HepG2 (cell line): ENCODE data around the gene KRT1. TPM values are rescaled to one million over a fixed set of nuclear protein-coding genes. Genes with fewer than 3 reads are reported as not detected.

Source experiments
- ATAC-seq: fragments of 200-7000 bp; cut with Tn5 transposase; 3 replicates; pipeline ENCODE4 v1.9.1; 2020; ENCODE audit warnings: mild to moderate bottlenecking, moderate library complexity
- BruUV-seq: library from RNA; stranded (reverse); fragments of 400-500 nt; replicated peaks from 2 replicates; lab custom pipeline; 2021; lab: Mats Ljungman, UMichigan
- CTCF ChIA-PET: fragments of 300-600 bp; formaldehyde crosslinking; extraction: SDS; loops from one replicate; lab custom pipeline; 2021; ENCODE audit warnings: low total read pairs, inconsistent platforms, low intra/inter-chr PET ratio; lab: Yijun Ruan, JAX
- POLR2A ChIA-PET: fragments of 350-600 bp; sonication (Branson Sonifier 250); formaldehyde crosslinking; loops from one replicate; lab custom pipeline; 2020; ENCODE audit warnings: antibody characterized with exemption, inconsistent platforms; lab: Yijun Ruan, JAX
- DNase-seq: peaks from one replicate; pipeline ENCODE4 v3.0.0-alpha.2; 2015; ENCODE audit warnings: low spot score
- FAIRE-seq: peaks from 3 replicates; lab custom pipeline; 2011; peaks lifted over from hg19 to GRCh38; lab: Jason Lieb, UNC
- H2AFZ ChIP-seq: one replicate; pipeline ENCODE4 v1.6.1; 2011; ENCODE audit warnings: low read length, inconsistent platforms
- H3K27ac ChIP-seq: fragments of 300-600 bp; 3 replicates; pipeline ENCODE4 v1.8.0; 2011; ENCODE audit warnings: mixed run types, mild to moderate bottlenecking, mixed read lengths, low read length, inconsistent platforms; ENCODE audit not compliant: insufficient read depth; ENCODE audit errors: extremely low read length
- H3K27me3 ChIP-seq, 2 experiments: fragments of 200-600 bp in 1 of 2; 2 replicates in 1 of 2; 3 replicates in 1 of 2; pipeline versions ENCODE4 v1.6.0 to v1.8.0; 2011; ENCODE audit warnings: low read length in 2 of 2, mild to moderate bottlenecking in 2 of 2, moderate library complexity in 2 of 2, inconsistent platforms in 1 of 2; ENCODE audit not compliant: insufficient read depth in 2 of 2, control insufficient read depth in 1 of 2
- H3K36me3 ChIP-seq, 2 experiments: fragments of 200-600 bp in 1 of 2; replicated peaks in 1 of 2; 2 replicates in 1 of 2; 3 replicates in 1 of 2; pipeline versions ENCODE4 v1.5.1 to v1.8.0; 2011; ENCODE audit warnings: low read length in 2 of 2, inconsistent platforms in 1 of 2; ENCODE audit not compliant: insufficient read depth in 2 of 2, control insufficient read depth in 1 of 2
- H3K4me1 ChIP-seq: 2 replicates; pipeline ENCODE4 v1.5.1; 2012; ENCODE audit warnings: low read length, inconsistent platforms; ENCODE audit not compliant: insufficient read depth
- H3K4me2 ChIP-seq: 2 replicates; pipeline ENCODE4 v1.6.0; 2011; ENCODE audit warnings: low read depth, low read length, inconsistent platforms
- H3K4me3 ChIP-seq, 3 experiments: fragments of 200-600 bp in 1 of 3; sonication (generic), shearing (Covaris generic) in 1 of 3; replicated peaks in 1 of 3; 2 replicates each; pipeline ENCODE4 v1.5.1; 2011 to 2016; ENCODE audit warnings: low read length in 3 of 3, inconsistent platforms in 2 of 3, low read depth in 2 of 3, mild to moderate bottlenecking in 2 of 3, control low read depth in 1 of 3, mixed read lengths in 1 of 3; ENCODE audit not compliant: insufficient read depth in 1 of 3
- H3K79me2 ChIP-seq: one replicate; pipeline ENCODE4 v1.6.1; 2011; ENCODE audit warnings: low read length, inconsistent platforms; ENCODE audit not compliant: insufficient read depth
- H3K9ac ChIP-seq: 2 replicates; pipeline ENCODE4 v1.6.0; 2011; ENCODE audit warnings: mild to moderate bottlenecking, low read depth, low read length, inconsistent platforms; ENCODE audit not compliant: insufficient read depth
- H3K9me3 ChIP-seq: 2 replicates; pipeline ENCODE4 v1.5.1; 2012; ENCODE audit warnings: mild to moderate bottlenecking, low read length
- H4K20me1 ChIP-seq: 2 replicates; pipeline ENCODE4 v1.6.0; 2011; ENCODE audit warnings: inconsistent platforms, mild to moderate bottlenecking, low read length, moderate library complexity; ENCODE audit not compliant: insufficient read depth
- MAFG ChIP-seq: sonication (generic); formaldehyde crosslinking; IDR thresholded peaks from 2 replicates; pipeline ENCODE4 v1.5.1; 2020; ENCODE audit warnings: mild to moderate bottlenecking, missing genetic modification reagents
- SMARCE1 ChIP-seq: fragments of 450-650 bp; IDR thresholded peaks from 2 replicates; pipeline ENCODE4 v1.6.1; 2017; ENCODE audit warnings: borderline replicate concordance
- THYN1 ChIP-seq: sonication (generic); formaldehyde crosslinking; IDR thresholded peaks from 2 replicates; pipeline ENCODE4 v1.8.1; 2023; ENCODE audit warnings: low read depth, mild to moderate bottlenecking, moderate library complexity, missing genetic modification reagents, borderline replicate concordance
- YY1 ChIP-seq: IDR thresholded peaks from 2 replicates; pipeline ENCODE4 v1.6.1; 2011; ENCODE audit warnings: low read length, low read depth, moderate library complexity, mild to moderate bottlenecking; ENCODE audit not compliant: insufficient read depth, insufficient replicate concordance
- ZNF180 ChIP-seq: sonication (generic); formaldehyde crosslinking; IDR thresholded peaks from 2 replicates; pipeline ENCODE4 v1.4.0; 2020; ENCODE audit warnings: low read depth, missing genetic modification reagents, borderline replicate concordance
- ZNF776 ChIP-seq: sonication (generic); formaldehyde crosslinking; IDR thresholded peaks from 2 replicates; pipeline ENCODE4 v1.4.0; 2020; ENCODE audit warnings: mild to moderate bottlenecking, missing genetic modification reagents
- ZNF839 ChIP-seq: sonication (generic); formaldehyde crosslinking; IDR thresholded peaks from 2 replicates; pipeline ENCODE4 v1.4.0; 2020; ENCODE audit warnings: missing genetic modification reagents, mild to moderate bottlenecking, borderline replicate concordance
- WGBS: methylation state at CpG from one replicate; pipeline ENCODE4 v1.1.6; 2017; ENCODE audit warnings: low lambda C conversion rate; 5-methylcytosine and 5-hydroxymethylcytosine counted together
- in situ Hi-C: cut with HindIII; loops from 2 replicates; pipeline ENCODE4 v1.10.0; 2017; ENCODE audit warnings: low pct_unique_long_range_greater_than_20kb; ENCODE audit not compliant: extremely low pct_ligation_motif_present
- intact Hi-C: fragments of 100-400 bp; cut with micrococcal nuclease; formaldehyde crosslinking; loops from one replicate; pipeline ENCODE4 v1.10.0; 2022; ENCODE audit not compliant: unreplicated experiment
- polyA plus RNA-seq, 8 experiments: library from polyadenylated mRNA; depleted of rRNA in 3 of 8; stranded (reverse) in 7 of 8; unstranded in 1 of 8; fragments of >200 nt; fragmentation: Illumina TruSeq in 4 of 8; extraction: Trizol in 4 of 8; gene quantifications; 2 replicates each; pipeline versions ENCODE4 v1.2.1 to v1.2.3, GENCODE V29; 2011 to 2016; ENCODE audit warnings: low read depth in 4 of 8, missing spikeins in 1 of 8, mixed read lengths in 1 of 8; ENCODE audit not compliant: insufficient read depth in 1 of 8
- total RNA-seq, 5 experiments: library from RNA; depleted of rRNA; stranded (reverse); fragments of >200 nt; fragmentation: Illumina TruSeq; extraction: Trizol; gene quantifications; 2 replicates each; pipeline ENCODE4 v1.2.3, GENCODE V29; 2016; ENCODE audit warnings: low read depth in 1 of 5
- TF ChIP-seq, protein P1 (sequence below): sonication (generic); formaldehyde crosslinking; IDR thresholded peaks from 2 replicates; pipeline ENCODE4 v1.4.0; 2020; ENCODE audit warnings: missing genetic modification reagents, borderline replicate concordance
- TF ChIP-seq, protein P2 (sequence below): sonication (generic); formaldehyde crosslinking; IDR thresholded peaks from 2 replicates; pipeline ENCODE4 v1.8.1; 2023; ENCODE audit warnings: mild to moderate bottlenecking, moderate library complexity, missing genetic modification reagents
- TF ChIP-seq, protein P3 (sequence below): sonication (generic); formaldehyde crosslinking; IDR thresholded peaks from 2 replicates; pipeline ENCODE4 v1.8.1; 2022; ENCODE audit warnings: mild to moderate bottlenecking, missing genetic modification reagents

KRT1 gene
- total and polyA plus RNA-seq, 2 of the 13 experiments (the other 11 are each of a cell fraction or from before 2014, with no cell fraction given), result not detected

DNA sequence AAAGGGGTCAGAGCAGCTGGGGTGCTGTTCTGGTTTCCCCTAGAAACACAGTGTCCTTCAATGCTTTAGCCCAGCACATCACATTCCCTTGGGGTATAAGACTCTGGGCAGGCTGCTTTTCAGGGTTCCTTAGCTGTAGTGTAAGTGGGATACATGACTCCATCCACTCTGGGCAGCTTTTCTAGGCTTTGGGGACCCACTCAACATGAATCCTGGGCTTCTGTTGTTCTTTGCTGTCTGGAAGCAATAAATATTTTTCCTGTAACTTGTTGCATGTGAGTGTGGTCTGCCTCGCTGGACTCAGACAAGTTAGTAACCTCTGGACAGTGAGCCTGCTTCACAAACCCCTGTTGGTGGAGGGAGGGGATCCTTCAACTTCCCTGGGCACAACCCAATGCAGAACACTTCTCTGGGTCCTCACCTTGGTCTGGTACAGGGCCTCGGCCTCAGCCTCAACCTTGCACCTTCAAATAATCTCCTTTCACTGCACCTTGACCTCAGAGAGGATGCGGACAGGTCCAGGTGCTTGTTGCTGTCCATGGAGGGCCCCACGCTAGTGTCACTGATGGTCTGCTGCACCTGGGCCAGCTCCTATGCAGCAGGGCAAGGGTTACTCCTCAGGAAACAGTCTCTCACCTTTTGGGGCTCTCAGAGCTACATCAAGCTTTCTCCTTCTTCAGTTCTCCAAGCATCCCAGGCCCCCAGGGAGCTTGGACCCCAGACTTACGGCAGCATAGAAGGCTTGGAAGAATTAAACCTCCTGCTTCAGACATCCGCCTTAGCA is 48.3 kb downstream of the KRT1 start:
- WGBS, result 19% methylated on average over 5 of the region's 6 CpGs
- Histone ChIP-seq H3K4me3 (no peak overlapping the region), H3K4me1 (no peaks in the 10 kb centered on the region), H3K4me2 (no peak overlapping the region), H3K27ac (no peak overlapping the region), H3K9me3 (no peaks in the 10 kb centered on the region), H2AFZ (no peak overlapping the region), H3K27me3 (peaks cover 0 to 26% of the 10 kb centered on the region in 2 experiments; a peak in 2 of 5 replicates), H4K20me1 (no peaks in the 10 kb centered on the region), H3K9ac (no peak overlapping the region), H3K36me3 (no peaks in the 10 kb centered on the region), H3K79me2 (no peaks in the 10 kb centered on the region)
- intact Hi-C loops (no loop called here), in situ Hi-C loops (no loop called here)
- ATAC-seq (no peak), DNase-seq (no peak), FAIRE-seq (no peak)
- no peak for TF ChIP-seq MAFG (CRISPR knock-in tag)
- ChIA-PET POLR2A (no interaction called here), CTCF (no interaction called here)
- BruUV-seq, result no TSS peak

DNA sequence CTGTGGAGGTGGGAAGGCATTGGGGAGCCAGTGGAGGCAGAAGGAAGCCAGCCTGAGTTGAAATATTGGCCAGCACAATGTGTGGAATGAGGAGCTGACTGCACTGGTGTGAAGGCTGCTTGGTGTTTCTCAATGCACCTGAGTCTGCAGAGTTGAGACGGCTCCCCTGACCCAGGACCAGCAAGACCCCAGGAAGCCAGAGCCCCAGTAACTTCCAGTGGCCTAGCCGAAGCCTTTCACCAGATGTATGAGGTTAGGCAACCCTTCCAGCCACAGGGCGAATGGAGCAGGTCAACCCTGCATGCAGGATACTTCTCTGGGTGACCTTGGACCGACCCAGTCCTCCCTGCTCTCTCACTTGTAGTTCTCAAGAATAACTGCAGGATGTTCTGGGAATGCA is 48.9 kb downstream of the KRT1 start:
- H3K36me3 ChIP-seq, result no peaks in the 10 kb centered on the region
- no peaks in the 10 kb centered on the region for H4K20me1 ChIP-seq
- in situ Hi-C loops, result no loop called here
- intact Hi-C loops, result no loop called here
- POLR2A ChIA-PET, result no interaction called here
- BruUV-seq, result no TSS peak
- H3K4me2 ChIP-seq, result no peak overlapping the region
- DNase-seq (no peak), ATAC-seq (no peak), FAIRE-seq (no peak)
- CTCF ChIA-PET, result no interaction called here
- no peaks in the 10 kb centered on the region for H3K9me3 ChIP-seq
- no peak overlapping the region for H2AFZ ChIP-seq
- H3K9ac ChIP-seq, result no peak overlapping the region
- H3K27me3 ChIP-seq, result peaks cover 0 to 25% of the 10 kb centered on the region in 2 experiments; a peak in 2 of 5 replicates
- H3K79me2 ChIP-seq, result no peaks in the 10 kb centered on the region
- no peak overlapping the region for H3K27ac ChIP-seq
- H3K4me1 ChIP-seq, result no peaks in the 10 kb centered on the region
- WGBS, result 0% methylated on average over 1 of the region's 4 CpGs
- H3K4me3 ChIP-seq, result no peak overlapping the region
- TF ChIP-seq ZNF839 (no peak), THYN1 (no peak), MAFG (CRISPR knock-in tag) (no peak), YY1 (no peak), ZNF776 (CRISPR knock-in tag) (no peak), ZNF180 (no peak), SMARCE1 (no peak)
- TF ChIP-seq, protein P1, sequence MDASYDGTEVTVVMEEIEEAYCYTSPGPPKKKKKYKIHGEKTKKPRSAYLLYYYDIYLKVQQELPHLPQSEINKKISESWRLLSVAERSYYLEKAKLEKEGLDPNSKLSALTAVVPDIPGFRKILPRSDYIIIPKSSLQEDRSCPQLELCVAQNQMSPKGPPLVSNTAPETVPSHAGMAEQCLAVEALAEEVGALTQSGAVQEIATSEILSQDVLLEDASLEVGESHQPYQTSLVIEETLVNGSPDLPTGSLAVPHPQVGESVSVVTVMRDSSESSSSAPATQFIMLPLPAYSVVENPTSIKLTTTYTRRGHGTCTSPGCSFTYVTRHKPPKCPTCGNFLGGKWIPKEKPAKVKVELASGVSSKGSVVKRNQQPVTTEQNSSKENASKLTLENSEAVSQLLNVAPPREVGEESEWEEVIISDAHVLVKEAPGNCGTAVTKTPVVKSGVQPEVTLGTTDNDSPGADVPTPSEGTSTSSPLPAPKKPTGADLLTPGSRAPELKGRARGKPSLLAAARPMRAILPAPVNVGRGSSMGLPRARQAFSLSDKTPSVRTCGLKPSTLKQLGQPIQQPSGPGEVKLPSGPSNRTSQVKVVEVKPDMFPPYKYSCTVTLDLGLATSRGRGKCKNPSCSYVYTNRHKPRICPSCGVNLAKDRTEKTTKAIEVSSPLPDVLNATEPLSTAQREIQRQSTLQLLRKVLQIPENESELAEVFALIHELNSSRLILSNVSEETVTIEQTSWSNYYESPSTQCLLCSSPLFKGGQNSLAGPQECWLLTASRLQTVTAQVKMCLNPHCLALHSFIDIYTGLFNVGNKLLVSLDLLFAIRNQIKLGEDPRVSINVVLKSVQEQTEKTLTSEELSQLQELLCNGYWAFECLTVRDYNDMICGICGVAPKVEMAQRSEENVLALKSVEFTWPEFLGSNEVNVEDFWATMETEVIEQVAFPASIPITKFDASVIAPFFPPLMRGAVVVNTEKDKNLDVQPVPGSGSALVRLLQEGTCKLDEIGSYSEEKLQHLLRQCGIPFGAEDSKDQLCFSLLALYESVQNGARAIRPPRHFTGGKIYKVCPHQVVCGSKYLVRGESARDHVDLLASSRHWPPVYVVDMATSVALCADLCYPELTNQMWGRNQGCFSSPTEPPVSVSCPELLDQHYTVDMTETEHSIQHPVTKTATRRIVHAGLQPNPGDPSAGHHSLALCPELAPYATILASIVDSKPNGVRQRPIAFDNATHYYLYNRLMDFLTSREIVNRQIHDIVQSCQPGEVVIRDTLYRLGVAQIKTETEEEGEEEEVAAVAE (CRISPR knock-in tag), result no peak
- TF ChIP-seq, protein P2, sequence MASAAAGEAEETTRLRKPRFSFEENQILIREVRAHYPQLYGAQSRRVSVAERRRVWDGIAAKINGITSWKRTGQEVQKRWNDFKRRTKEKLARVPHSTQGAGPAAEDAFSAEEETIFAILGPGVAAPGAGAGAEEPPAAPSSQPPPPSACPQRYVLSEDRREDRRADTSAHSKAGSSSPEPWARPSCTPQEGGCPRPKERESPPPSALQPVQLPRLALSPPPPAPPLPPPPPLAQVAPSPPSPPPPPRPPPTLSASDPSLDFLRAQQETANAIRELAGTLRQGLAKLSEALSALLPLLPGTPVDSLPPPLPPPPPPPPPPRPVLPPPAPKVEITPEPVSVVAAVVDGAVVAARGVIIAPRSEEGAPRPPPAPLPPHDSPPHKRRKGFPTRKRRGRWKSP (CRISPR knock-in tag), result no peak
- TF ChIP-seq, protein P3, sequence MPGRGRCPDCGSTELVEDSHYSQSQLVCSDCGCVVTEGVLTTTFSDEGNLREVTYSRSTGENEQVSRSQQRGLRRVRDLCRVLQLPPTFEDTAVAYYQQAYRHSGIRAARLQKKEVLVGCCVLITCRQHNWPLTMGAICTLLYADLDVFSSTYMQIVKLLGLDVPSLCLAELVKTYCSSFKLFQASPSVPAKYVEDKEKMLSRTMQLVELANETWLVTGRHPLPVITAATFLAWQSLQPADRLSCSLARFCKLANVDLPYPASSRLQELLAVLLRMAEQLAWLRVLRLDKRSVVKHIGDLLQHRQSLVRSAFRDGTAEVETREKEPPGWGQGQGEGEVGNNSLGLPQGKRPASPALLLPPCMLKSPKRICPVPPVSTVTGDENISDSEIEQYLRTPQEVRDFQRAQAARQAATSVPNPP (CRISPR knock-in tag), result no peak
